Measurements from ENCODE around the gene DPH3.
"Not testable (repeated sequence)": the region's sequence is repeated elsewhere in the genome, so short reads cannot be mapped to it uniquely, and the experiment has no call there.

DPH3 gene

GRCh38 chr3:16264708-16265454 is at the start of gene DPH3, which contains the start of gene OXNAD1:
DPH3 (minus strand) TSS chr3:16264943; CDS start chr3:16264876, 67 bp downstream.
OXNAD1 (plus strand) TSS chr3:16265212; CDS start chr3:16270953, 5,741 bp downstream.
- peak; percentile 97 for DNase-seq (ENCODE audit: low spot score)

DNA sequence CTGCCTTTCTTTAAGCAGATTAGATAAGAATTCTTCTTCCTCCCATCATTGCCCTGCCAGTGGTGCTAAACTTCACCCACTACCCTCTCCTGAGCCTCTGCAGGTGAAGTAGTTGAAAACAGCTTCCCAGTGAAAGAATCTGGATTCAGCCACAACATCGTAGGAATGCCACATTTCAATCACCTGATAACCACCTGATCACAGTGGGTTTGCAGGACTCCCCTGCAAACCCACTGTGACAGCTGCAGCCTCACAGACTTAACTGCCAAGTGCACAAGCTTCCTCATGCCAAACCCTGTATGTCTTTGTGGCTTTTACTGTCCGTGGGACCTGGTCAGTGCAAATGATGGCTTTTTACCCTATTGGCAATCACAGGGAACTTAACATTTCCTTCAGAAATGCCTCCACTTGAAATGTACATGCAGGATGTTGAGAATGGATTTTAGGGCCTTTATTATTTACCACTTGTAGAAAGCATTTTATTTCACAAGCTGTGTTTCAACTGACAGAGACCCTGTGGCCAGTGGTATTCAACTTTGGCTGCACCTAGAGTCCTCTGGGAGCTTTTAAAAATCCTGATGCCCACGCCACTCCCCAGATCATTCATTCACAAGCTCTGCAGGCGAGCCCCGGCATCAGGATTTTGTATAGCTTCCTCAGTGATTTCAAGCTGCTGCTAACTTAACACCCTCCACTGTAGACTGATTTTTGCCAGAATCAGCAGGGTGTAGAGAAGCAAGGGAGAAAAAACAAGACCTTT is 49.3 kb upstream of the DPH3 start:
- DNase-seq (ENCODE audit: low spot score): no peak

DNA sequence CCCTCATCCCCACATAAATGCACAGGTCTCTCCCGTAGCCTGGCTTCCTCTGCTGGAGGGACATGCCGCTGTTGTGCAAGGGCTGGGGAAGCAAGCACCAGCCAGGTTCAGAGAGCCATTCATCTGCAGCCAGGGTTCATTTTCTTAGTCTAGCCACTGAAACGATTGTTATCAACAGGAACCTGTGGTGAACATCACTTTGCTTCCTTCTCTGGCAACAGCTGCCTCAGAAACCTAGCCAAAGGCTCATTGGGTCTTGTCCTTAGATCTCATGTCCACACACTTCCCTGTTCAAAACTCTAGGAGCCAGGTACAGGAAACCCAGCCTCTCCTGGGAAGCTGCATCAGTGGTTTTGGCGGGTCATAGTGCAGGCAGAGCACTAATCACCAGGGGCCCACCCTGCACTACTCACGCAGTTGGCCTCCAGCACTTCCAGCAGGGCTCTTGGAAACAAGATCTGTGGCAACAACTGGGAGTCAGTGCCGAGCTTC is 47.3 kb upstream of the DPH3 start:
- DNase-seq (ENCODE audit: low spot score): no peak

DNA sequence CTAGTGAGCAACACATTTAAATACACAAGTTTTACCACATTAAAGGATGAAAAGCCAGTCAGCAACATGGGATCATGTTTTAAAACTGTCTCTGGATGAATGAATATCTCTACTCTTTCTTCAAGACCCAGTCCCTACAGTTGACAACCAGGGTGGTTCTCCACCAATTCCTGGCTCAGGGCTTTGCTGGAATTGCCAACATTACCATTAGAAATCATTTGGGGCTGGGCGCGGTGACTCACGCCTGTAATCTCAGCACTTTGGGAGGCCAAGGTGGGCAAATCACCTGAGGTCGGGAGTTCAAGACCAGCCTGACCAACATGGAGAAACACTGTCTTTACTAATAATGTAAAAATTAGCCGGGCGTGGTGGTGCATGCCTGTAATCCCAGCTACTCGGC is 45.7 kb upstream of the DPH3 start:
- not testable (repeated sequence) for DNase-seq (ENCODE audit: low spot score)

GRCh38 chr3:16309558-16309957 is 44.8 kb upstream of the DPH3 start:
- no peak for DNase-seq (ENCODE audit: low spot score)

GRCh38 chr3:16308727-16309126 is 44.0 kb upstream of the DPH3 start:
- no peak for DNase-seq (ENCODE audit: low spot score)

DNA sequence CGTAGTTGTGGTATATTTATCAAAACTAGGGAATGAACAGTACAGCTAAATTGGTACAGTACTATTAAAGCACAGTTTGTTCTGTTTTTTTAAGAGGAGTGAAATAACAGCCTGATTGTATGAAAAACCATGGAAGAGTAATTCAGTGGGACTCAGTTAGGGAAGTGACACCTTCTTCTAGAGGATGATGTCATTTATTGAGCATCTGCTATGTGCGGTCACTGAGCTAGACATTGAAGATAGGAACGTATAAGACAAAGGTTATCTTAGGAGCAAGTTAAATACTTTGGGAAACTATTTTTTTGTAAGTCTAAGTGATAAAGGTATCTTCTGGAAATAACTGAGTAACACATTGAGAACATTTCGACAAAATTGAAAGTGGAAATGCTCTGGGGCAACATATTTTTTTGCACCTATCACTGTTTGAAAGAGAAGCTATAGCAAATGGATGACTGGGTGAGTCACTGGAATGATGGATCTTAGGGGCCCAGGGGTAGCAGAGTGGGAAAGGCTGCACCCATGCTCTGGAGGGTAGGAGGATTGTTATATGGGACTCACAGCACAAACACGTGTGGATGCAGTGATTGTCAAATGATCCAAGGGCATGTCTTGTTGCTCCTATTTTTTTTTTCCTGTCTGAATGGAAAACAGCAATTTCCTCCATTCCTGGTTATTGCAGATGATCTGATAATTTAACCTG is 43.2 kb upstream of the DPH3 start:
- no peak for DNase-seq (ENCODE audit: low spot score)

DNA sequence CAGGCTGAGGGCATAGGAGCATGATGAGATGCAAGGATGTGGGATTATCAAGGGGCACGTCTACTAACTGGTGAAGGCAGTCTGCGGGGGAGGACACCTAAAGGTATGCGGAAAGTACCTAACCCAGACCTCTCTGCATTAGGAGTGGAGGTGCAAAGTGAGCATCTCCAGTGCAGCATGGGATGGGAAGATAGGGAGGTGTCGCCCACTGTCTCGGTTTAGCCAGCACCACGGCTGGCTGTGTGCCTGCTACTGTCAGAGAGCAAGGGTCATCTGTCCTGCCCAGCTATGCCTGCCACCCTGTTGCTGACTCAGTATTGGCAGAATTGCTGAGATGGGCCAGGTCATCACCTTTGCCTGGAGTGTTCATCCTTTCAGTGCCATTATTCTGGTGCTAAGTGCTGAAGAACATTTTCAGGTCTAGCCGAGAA is 40.4 kb upstream of the DPH3 start:
- no peak for DNase-seq (ENCODE audit: low spot score)

DNA sequence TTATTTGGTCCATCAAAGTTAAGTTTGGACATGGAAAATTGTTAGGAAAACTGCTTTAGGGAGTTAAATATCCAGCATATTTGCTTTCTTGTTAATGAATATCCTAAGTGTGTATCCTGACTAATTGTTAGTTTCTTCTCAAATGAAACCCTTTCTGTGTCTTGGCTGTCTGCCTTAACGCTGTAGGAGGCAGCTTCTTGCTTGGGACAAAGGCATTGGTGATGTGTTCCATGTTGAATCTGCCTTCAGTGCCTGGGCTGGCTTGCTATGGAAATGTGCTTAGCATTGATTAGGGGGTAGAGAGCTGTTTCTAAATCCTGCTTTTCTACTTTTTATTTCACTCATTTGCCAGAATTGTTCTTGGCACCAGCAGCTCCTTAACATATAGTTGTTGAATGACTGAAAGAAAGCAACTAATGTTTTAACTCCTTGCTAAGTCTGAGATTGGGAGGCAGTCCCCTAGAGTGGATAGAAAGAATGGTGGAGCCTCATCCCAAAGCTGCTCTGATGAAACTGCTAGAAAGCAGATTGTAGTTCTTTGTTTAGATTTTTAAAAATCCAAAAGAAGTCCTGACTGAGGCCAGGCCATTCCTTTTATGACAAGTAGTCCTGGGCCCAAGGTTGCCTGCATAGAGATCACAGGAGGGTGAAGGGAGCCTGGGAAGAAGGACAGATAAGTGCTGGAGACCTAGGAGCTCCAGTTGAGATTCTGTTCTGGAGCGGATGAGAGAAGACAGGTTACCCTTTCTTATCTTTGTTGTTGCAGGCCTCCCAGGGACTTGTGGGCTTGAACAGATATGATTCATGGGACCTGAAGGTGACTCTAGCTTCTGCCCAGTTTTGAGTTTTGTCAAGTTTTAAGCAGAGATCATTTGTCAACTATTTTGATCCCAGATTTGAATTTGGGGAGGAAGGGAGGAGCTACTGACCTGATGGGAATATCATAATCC is 39.6 kb upstream of the DPH3 start:
- DNase-seq (ENCODE audit: low spot score): no peak

DNA sequence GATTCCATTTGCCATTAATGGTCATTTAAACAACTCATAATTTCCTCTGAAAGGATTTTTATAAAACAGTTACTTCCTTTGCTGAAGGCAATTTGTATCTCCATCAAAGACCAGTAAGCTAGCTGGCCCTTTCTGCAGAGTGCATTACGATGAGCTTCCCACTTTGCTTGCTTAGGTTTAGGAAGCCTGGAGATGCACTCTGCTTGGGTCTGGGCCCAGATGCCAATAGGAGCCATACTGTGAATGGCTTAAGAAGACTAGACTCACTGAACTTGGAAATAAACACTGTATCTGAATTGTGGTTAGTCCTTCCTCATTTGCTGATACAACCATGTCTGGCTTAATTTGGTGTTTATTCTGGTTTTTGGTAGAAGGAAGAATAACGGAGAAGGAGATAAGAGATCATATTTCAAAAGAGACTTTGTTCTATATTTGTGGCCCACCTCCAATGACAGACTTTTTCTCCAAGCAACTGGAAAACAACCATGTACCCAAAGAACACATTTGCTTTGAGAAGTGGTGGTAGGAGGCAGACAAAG is 38.4 kb upstream of the DPH3 start:
- DNase-seq (ENCODE audit: low spot score): no peak

DNA sequence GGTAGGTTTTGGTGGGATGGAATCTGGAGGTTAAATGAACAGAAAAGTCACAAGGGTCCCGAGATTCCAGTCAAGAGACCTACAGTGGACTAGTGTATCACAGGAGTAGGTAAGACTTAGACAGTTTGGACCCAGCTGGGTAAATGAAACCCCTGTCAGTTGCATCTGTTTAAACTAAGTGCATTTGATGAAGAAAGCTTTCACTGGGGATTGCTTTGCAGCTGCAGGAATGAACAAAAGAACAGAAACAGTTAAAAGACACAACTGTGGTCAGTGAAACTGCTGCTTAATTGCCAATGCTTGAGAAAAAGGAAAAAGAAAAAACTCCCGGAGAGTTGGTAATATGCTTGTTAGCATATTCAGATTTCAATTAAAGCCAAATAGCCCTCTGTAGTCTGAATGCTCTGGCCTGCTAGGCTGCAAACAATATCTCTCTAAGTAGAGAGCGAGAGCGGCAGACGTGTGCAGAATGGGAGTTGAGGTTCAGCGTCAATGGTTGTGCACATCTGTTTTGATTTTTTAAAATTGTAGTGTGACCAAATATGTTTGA is 37.4 kb upstream of the DPH3 start:
- no peak for DNase-seq (ENCODE audit: low spot score)

GRCh38 chr3:16301507-16301906 is 36.8 kb upstream of the DPH3 start:
- DNase-seq (ENCODE audit: low spot score): no peak

DNA sequence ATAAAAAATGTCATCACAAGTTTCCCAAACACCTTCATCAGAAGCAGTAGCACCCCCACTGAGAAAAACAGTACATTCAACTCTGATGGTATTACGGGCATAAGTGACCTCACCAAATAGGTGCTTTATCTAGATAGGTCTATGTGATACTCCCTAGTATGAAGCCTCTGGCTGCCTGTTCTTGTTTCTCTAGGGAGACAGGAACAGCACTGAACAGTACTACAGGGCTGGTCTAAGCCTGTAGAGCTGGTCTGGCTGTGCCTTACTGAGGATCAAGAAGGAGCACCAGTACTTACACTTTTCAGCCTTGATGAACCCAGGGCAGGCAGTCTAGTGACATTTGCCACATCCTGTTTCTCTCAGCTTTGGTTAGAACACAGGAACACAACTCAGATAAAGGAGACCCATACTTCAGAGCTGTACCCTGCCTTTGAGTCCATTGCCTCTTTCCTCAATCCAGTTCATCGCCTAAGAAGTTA is 36.2 kb upstream of the DPH3 start:
- DNase-seq (ENCODE audit: low spot score): no peak

DNA sequence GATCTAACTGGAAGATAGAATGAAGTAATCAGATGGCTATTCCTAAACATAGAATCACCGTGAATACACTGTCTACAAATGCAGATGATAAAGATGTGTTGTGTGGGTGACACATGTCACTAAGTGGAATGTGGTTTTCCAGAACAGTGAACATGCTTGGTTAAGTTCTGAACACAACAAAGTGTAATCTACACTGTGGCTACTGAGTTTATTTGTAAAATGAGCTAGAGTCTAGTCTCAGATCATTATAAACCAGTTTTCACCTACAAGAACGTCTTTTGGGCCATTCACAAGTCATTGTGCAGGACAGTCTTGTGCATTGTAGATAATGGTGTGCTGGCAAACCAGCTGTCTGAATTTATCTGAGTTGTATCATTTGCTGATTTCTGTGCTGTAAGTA is 35.6 kb upstream of the DPH3 start:
- DNase-seq (ENCODE audit: low spot score): no peak

- DNase-seq (ENCODE audit: low spot score): no peak
Observed at GRCh38 chr3:16299746-16300145, 35.0 kb upstream of the DPH3 start.

GRCh38 chr3:16298891-16299290 is 34.1 kb upstream of the DPH3 start:
- DNase-seq (ENCODE audit: low spot score): no peak

- no peak for DNase-seq (ENCODE audit: low spot score)
Observed at GRCh38 chr3:16297997-16298885, 33.5 kb upstream of the DPH3 start.

GRCh38 chr3:16295298-16295890 is 30.7 kb upstream of the DPH3 start:
- no peak for DNase-seq (ENCODE audit: low spot score)

- no peak for DNase-seq (ENCODE audit: low spot score)
Observed at GRCh38 chr3:16294844-16295243, 30.1 kb upstream of the DPH3 start.
